ENCODE results near the gene BMPER.
"Not testable (repeated sequence)": the region's sequence is repeated elsewhere in the genome, so short reads cannot be mapped to it uniquely, and the experiment has no call there.

Gene BMPER

DNA sequence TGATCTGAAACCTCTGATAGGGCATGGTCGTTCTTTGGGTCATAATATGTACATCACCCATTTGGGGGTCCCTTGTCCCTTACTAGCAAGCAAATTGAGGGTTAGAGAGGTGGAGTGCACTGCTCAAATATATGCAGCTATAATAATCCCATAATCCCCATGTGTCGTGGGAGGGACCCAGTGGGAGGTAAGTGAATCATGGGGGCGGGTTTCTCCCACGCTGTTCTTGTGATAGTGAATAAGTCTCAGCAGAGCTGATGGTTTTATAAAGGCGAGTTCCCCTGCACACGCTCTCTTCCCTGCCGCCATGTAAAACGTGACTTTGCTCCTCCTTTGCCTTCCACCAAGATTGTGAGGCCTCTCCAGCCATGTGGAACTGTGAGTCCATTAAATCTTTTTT, 262.7 kb downstream of the BMPER start:
- no peak overlapping the region for H2AFZ ChIP-seq (ENCODE audit: low read length, unreplicated experiment)
- no peaks in the 10 kb centered on the region for H3K4me1 ChIP-seq (ENCODE audit: control insufficient read depth, insufficient read depth, low read length, unreplicated experiment)
- H3K36me3 ChIP-seq (ENCODE audit: insufficient read depth, low read length): no peaks in the 10 kb centered on the region
- no peaks in the 10 kb centered on the region for H3K27me3 ChIP-seq (ENCODE audit: insufficient read depth, low read length)
- no peaks in the 10 kb centered on the region for H3K79me2 ChIP-seq (ENCODE audit: control insufficient read depth, insufficient read depth, low read length, unreplicated experiment)
- no peak overlapping the region for H3K27ac ChIP-seq (ENCODE audit: low read depth, low read length)
- H3K4me3 ChIP-seq (ENCODE audit: low read depth, low read length): no peak overlapping the region

- not testable (repeated sequence) for H3K4me3 ChIP-seq (ENCODE audit: low read depth, low read length); H3K79me2 ChIP-seq (ENCODE audit: control insufficient read depth, insufficient read depth, low read length, unreplicated experiment); H2AFZ ChIP-seq (ENCODE audit: low read length, unreplicated experiment); H3K4me1 ChIP-seq (ENCODE audit: control insufficient read depth, insufficient read depth, low read length, unreplicated experiment); H3K27ac ChIP-seq (ENCODE audit: low read depth, low read length); H3K36me3 ChIP-seq (ENCODE audit: insufficient read depth, low read length); H3K27me3 ChIP-seq (ENCODE audit: insufficient read depth, low read length)
Measured at GRCh38 chr7:34174688-34175616, 269.6 kb downstream of the BMPER start.

GRCh38 chr7:34175837-34176236, 270.5 kb downstream of the BMPER start:
- Histone ChIP-seq H3K27ac (ENCODE audit: low read depth, low read length) (no peak overlapping the region), H2AFZ (ENCODE audit: low read length, unreplicated experiment) (no peak overlapping the region), H3K4me3 (ENCODE audit: low read depth, low read length) (no peak overlapping the region), H3K36me3 (ENCODE audit: insufficient read depth, low read length) (no peaks in the 10 kb centered on the region), H3K79me2 (ENCODE audit: control insufficient read depth, insufficient read depth, low read length, unreplicated experiment) (no peaks in the 10 kb centered on the region), H3K27me3 (ENCODE audit: insufficient read depth, low read length) (no peaks in the 10 kb centered on the region), H3K4me1 (ENCODE audit: control insufficient read depth, insufficient read depth, low read length, unreplicated experiment) (no peaks in the 10 kb centered on the region)

DNA sequence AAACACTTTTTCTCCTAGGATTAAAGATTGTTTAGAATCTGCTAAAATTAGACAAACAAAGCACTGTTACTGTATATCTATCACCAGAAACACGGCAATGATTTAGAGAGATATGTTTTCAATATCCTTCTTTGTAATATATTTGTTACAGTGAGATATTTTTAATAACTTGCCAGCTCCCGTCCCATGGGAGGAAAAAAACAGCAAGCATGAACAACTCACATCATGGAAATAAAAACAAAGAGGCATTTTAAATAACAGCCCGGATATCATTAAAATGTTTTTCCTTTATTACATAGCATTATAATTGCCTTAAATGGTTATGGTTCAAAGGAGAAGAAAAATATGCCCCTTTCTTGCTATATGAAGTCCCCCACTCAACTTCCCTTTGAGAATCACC, 272.1 kb downstream of the BMPER start:
- H3K36me3 ChIP-seq (ENCODE audit: insufficient read depth, low read length): no peaks in the 10 kb centered on the region
- H2AFZ ChIP-seq (ENCODE audit: low read length, unreplicated experiment): no peak overlapping the region
- H3K4me3 ChIP-seq (ENCODE audit: low read depth, low read length): no peak overlapping the region
- H3K4me1 ChIP-seq (ENCODE audit: control insufficient read depth, insufficient read depth, low read length, unreplicated experiment): no peaks in the 10 kb centered on the region
- no peaks in the 10 kb centered on the region for H3K79me2 ChIP-seq (ENCODE audit: control insufficient read depth, insufficient read depth, low read length, unreplicated experiment)
- H3K27me3 ChIP-seq (ENCODE audit: insufficient read depth, low read length): no peaks in the 10 kb centered on the region
- no peak overlapping the region for H3K27ac ChIP-seq (ENCODE audit: low read depth, low read length)

GRCh38 chr7:34181271-34181958, 276.1 kb downstream of the BMPER start:
- Histone ChIP-seq H3K27ac (ENCODE audit: low read depth, low read length) (no peak overlapping the region), H3K4me1 (ENCODE audit: control insufficient read depth, insufficient read depth, low read length, unreplicated experiment) (no peaks in the 10 kb centered on the region), H3K79me2 (ENCODE audit: control insufficient read depth, insufficient read depth, low read length, unreplicated experiment) (no peaks in the 10 kb centered on the region), H2AFZ (ENCODE audit: low read length, unreplicated experiment) (no peak overlapping the region), H3K36me3 (ENCODE audit: insufficient read depth, low read length) (no peaks in the 10 kb centered on the region), H3K4me3 (ENCODE audit: low read depth, low read length) (no peak overlapping the region), H3K27me3 (ENCODE audit: insufficient read depth, low read length) (no peaks in the 10 kb centered on the region)

GRCh38 chr7:34184466-34184865, 279.1 kb downstream of the BMPER start:
- no peak overlapping the region for H3K4me3 ChIP-seq (ENCODE audit: low read depth, low read length)

DNA sequence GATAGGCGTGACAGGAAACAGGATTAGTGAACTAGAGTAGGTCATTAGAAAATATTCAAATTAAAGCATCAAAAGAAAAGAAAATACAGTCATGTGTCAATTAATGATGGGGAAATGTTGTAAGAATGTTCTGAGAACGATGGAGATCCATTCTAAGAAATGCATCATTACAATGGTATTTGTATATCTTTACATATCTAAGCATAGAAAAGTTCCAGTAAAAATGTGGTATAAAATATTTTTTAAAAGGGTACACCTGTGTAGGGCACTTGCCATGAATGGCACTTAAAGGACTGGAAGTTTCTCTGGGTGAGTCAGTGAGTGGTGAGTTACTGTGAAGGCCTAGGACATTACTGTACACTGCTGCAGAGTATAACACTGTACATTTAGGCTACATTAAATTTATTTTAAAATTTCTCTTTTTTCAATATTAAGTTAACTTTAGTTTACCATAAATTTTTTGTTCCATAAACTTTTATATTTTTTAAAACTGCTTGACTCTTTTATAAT, 282.5 kb downstream of the BMPER start:
- Histone ChIP-seq H3K4me3 (ENCODE audit: low read depth, low read length) (no peak overlapping the region), H3K27me3 (ENCODE audit: insufficient read depth, low read length) (no peaks in the 10 kb centered on the region), H3K79me2 (ENCODE audit: control insufficient read depth, insufficient read depth, low read length, unreplicated experiment) (no peaks in the 10 kb centered on the region), H3K27ac (ENCODE audit: low read depth, low read length) (no peak overlapping the region), H3K36me3 (ENCODE audit: insufficient read depth, low read length) (no peaks in the 10 kb centered on the region), H2AFZ (ENCODE audit: low read length, unreplicated experiment) (no peak overlapping the region), H3K4me1 (ENCODE audit: control insufficient read depth, insufficient read depth, low read length, unreplicated experiment) (no peaks in the 10 kb centered on the region)

More at GRCh38 chr7:34184466-34184865, 279.1 kb downstream of the BMPER start:
- H3K27me3 ChIP-seq (ENCODE audit: insufficient read depth, low read length): no peaks in the 10 kb centered on the region
- H3K79me2 ChIP-seq (ENCODE audit: control insufficient read depth, insufficient read depth, low read length, unreplicated experiment): no peaks in the 10 kb centered on the region
- H3K27ac ChIP-seq (ENCODE audit: low read depth, low read length): no peak overlapping the region
- no peaks in the 10 kb centered on the region for H3K4me1 ChIP-seq (ENCODE audit: control insufficient read depth, insufficient read depth, low read length, unreplicated experiment)
- no peak overlapping the region for H2AFZ ChIP-seq (ENCODE audit: low read length, unreplicated experiment)
- H3K36me3 ChIP-seq (ENCODE audit: insufficient read depth, low read length): no peaks in the 10 kb centered on the region

- H3K4me1 ChIP-seq (ENCODE audit: control insufficient read depth, insufficient read depth, low read length, unreplicated experiment): no peaks in the 10 kb centered on the region
- no peak overlapping the region for H3K27ac ChIP-seq (ENCODE audit: low read depth, low read length)
- H3K79me2 ChIP-seq (ENCODE audit: control insufficient read depth, insufficient read depth, low read length, unreplicated experiment): no peaks in the 10 kb centered on the region
- no peak overlapping the region for H2AFZ ChIP-seq (ENCODE audit: low read length, unreplicated experiment)
- H3K27me3 ChIP-seq (ENCODE audit: insufficient read depth, low read length): no peaks in the 10 kb centered on the region
- H3K4me3 ChIP-seq (ENCODE audit: low read depth, low read length): no peak overlapping the region
- H3K36me3 ChIP-seq (ENCODE audit: insufficient read depth, low read length): no peaks in the 10 kb centered on the region
Measured at GRCh38 chr7:34189031-34189430, 283.7 kb downstream of the BMPER start.

- H3K27ac ChIP-seq (ENCODE audit: low read depth, low read length): no peak overlapping the region
Measured at GRCh38 chr7:34190299-34190698, 285.0 kb downstream of the BMPER start.

DNA sequence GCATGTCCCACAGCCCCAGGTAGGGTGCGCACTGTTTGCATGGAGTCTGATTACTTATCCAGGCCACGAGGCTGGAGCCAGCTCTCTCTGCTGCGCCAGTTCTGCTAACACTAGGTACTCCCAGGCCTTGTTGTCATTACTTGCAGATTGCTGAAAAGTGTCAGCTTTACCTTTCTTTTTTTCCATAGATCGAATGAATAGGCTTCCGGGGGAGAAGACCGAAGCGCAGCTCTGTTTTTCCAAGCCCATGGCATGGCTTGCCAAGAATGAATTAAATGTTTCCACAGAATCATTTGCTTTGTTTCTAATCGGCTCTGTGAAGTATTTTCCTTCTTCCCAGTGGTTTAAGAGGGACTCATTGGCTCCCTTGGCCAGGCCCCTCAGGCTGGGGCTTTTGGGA, 285.8 kb downstream of the BMPER start:
- no peaks in the 10 kb centered on the region for H3K4me1 ChIP-seq (ENCODE audit: control insufficient read depth, insufficient read depth, low read length, unreplicated experiment)
- H3K27ac ChIP-seq (ENCODE audit: low read depth, low read length): no peak overlapping the region
- no peaks in the 10 kb centered on the region for H3K79me2 ChIP-seq (ENCODE audit: control insufficient read depth, insufficient read depth, low read length, unreplicated experiment)
- no peak overlapping the region for H3K4me3 ChIP-seq (ENCODE audit: low read depth, low read length)
- no peak overlapping the region for H2AFZ ChIP-seq (ENCODE audit: low read length, unreplicated experiment)
- no peaks in the 10 kb centered on the region for H3K36me3 ChIP-seq (ENCODE audit: insufficient read depth, low read length)
- no peaks in the 10 kb centered on the region for H3K27me3 ChIP-seq (ENCODE audit: insufficient read depth, low read length)

More at GRCh38 chr7:34190299-34190698, 285.0 kb downstream of the BMPER start:
- H3K27me3 ChIP-seq (ENCODE audit: insufficient read depth, low read length): no peaks in the 10 kb centered on the region
- H3K4me3 ChIP-seq (ENCODE audit: low read depth, low read length): no peak overlapping the region
- no peak overlapping the region for H2AFZ ChIP-seq (ENCODE audit: low read length, unreplicated experiment)
- H3K79me2 ChIP-seq (ENCODE audit: control insufficient read depth, insufficient read depth, low read length, unreplicated experiment): no peaks in the 10 kb centered on the region
- no peaks in the 10 kb centered on the region for H3K4me1 ChIP-seq (ENCODE audit: control insufficient read depth, insufficient read depth, low read length, unreplicated experiment)
- H3K36me3 ChIP-seq (ENCODE audit: insufficient read depth, low read length): no peaks in the 10 kb centered on the region
